22Rv1 (cell line): ENCODE data around the gene SLC38A10.

Experiments used
- H3K27ac ChIP-seq: fragments of 450-650 bp; 2 replicates; pipeline ENCODE4 v1.5.1; 2017
- ZFX ChIP-seq: fragments of 450-650 bp; IDR thresholded peaks from 2 replicates; pipeline ENCODE4 v1.6.1; 2017; ENCODE audit warnings: antibody characterized with exemption, borderline replicate concordance
- TF ChIP-seq, protein P1 (sequence below): fragments of 450-650 bp; IDR thresholded peaks from 2 replicates; pipeline ENCODE4 v1.5.1; 2017; ENCODE audit warnings: mild to moderate bottlenecking

The SLC38A10 gene

DNA sequence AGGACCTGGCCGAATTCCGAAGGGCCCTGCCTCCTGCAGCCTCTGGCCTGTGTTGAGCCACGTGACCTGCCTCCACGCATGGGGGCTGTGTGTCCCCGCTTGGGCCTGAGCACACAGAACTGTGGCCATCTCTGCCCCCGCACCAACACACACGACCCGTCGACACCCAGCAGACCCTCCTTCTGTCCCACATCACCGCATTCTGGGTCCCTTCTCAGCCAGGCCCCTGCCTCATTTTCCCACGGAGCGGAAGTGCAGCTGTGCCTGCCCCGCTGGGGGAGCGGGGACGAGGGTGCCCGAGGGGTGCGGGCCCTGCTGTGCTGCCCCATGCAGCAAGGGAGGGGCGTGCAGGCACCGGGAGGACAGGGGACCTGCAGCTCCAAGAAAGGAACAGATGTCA, 37.6 kb downstream of the SLC38A10 start:
- no peak for TF ChIP-seq ZFX
- TF ChIP-seq, protein P1, sequence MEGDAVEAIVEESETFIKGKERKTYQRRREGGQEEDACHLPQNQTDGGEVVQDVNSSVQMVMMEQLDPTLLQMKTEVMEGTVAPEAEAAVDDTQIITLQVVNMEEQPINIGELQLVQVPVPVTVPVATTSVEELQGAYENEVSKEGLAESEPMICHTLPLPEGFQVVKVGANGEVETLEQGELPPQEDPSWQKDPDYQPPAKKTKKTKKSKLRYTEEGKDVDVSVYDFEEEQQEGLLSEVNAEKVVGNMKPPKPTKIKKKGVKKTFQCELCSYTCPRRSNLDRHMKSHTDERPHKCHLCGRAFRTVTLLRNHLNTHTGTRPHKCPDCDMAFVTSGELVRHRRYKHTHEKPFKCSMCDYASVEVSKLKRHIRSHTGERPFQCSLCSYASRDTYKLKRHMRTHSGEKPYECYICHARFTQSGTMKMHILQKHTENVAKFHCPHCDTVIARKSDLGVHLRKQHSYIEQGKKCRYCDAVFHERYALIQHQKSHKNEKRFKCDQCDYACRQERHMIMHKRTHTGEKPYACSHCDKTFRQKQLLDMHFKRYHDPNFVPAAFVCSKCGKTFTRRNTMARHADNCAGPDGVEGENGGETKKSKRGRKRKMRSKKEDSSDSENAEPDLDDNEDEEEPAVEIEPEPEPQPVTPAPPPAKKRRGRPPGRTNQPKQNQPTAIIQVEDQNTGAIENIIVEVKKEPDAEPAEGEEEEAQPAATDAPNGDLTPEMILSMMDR, result no peak
- no peak overlapping the region for H3K27ac ChIP-seq

DNA sequence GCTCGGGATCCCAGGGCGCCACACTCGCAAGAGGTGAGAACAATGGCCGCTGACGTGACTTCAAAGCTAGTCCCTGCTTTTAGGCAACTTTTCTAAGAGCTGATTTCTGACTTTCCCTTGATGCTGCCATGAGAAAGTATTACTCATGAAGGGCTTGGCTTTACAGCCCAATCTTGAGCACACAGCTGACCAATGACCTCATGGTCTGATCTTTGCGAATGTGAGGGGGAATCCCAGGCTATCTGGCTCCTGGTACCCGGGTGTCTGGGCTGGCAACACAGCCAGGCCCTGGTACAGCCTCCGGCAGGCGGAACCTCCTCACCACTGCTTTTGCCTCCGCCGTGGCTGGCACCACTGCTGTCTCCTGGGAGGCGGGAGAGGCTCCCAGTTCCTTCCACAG, 38.5 kb downstream of the SLC38A10 start:
- no peak overlapping the region for H3K27ac ChIP-seq
- TF ChIP-seq ZFX, result no peak
- TF ChIP-seq, protein P1, result no peak

DNA sequence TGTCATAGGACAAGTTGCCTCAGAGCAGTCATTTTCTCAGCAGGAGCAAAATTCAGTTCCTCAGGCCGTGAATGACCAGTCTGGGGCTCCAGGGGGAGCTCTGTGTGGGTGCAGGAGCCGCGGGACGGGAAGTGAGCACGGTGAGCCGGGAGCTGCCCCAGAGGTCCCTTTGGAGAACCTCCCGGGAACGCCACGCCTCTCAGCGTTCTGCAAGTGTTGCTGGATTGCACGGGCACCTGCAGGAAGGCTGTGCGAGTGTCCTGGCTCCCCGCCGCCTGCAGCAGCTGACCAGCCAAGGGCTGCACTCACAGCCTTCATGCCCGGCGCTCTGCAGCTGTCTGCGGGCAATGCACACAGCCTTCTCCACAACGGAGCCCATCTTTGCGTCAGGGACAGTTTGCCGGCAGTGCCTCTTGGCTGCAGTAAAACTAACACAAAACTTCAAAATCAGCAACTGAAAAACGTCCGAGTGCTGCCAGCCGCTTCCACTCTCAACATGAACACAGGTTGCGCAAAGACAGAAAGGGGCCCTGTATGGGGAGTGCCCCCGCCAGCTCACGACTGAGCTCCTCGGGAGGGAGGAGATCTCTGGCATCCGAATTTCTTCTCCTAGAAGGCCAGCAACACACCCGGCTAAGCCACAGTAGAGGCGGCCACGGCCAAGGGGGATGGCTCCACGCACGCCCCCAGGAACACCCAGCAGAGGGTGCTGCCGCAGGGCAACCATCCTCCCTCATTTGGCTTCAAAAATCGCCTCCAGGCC, 40.0 kb downstream of the SLC38A10 start:
- TF ChIP-seq, protein P1, result no peak
- no peak for TF ChIP-seq ZFX
- no peak overlapping the region for H3K27ac ChIP-seq

GRCh38 chr17:81253358-81254131, 41.6 kb downstream of the SLC38A10 start:
- TF ChIP-seq, protein P1, result peak; percentile 82
- TF ChIP-seq ZFX, result no peak
- no peak overlapping the region for H3K27ac ChIP-seq

DNA sequence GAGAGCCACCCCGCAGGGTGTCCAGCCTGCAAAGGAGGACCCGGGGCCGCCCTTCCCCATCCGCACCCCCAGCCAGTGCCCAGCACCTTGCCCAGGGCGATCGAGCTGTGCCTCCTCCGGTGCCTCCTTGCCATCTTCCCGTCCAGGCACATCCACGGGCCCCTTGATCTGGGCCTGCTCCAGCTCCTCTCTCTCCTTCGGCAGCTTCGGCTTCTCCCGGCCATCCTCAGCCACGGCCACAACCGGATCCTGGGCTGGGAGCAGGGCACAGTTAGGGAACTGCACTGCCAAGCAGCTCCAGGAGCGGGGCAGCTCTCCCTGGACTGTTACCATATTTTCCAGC, 42.1 kb downstream of the SLC38A10 start:
- TF ChIP-seq, protein P1, result no peak
- TF ChIP-seq ZFX, result no peak
- no peak overlapping the region for H3K27ac ChIP-seq

GRCh38 chr17:81252326-81252986, 42.7 kb downstream of the SLC38A10 start:
- H3K27ac ChIP-seq, result no peak overlapping the region
- TF ChIP-seq, protein P1, result no peak
- TF ChIP-seq ZFX, result no peak

GRCh38 chr17:81251709-81252301, 43.3 kb downstream of the SLC38A10 start:
- H3K27ac ChIP-seq, result no peak overlapping the region
- TF ChIP-seq, protein P1, result no peak
- TF ChIP-seq ZFX, result no peak
